Measurements from ENCODE around the gene MFGE8.

The MFGE8 gene

DNA sequence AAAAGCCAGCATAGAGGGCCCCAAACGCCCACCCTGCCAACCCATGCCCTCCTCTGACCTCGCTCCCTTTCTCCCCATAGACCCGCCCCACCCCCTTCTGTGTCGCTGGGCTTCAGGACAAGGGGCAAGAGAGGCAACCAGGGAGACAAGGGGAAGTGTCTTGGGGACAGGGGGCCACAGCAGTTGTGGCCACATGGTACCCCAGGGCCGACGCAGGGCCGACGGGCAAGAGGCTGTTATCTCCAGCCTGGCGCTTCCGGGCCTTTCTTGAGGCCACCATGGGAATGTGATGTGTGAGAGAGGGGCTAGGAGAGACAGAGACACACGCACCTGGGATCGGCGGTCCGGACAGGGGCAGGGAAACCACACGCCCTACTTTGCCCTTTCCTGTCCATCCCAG is 14.4 kb downstream of the MFGE8 start:
- no peak for DNase-seq (ENCODE audit: low spot score)

- DNase-seq (ENCODE audit: low spot score), result no peak
Measured at GRCh38 chr15:88897456-88898194, 15.6 kb downstream of the MFGE8 start.

DNA sequence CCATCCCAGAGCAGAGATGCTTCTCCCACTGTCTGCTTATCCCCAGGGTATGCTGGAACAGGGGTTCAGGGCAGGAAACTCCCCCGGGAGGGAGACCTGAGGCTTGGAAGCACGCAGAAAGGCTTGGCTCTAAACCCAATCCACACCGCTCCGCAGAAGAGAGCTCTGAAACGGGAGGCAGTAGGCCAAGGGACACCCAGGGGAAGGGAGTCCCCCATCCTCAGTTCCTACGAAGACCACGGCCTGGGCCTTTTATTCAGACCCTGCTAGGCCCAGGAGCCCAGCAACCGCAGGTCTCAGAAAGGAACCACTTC is 16.1 kb downstream of the MFGE8 start:
- no peak for DNase-seq (ENCODE audit: low spot score)

- DNase-seq (ENCODE audit: low spot score), result peak; percentile 62
Measured at GRCh38 chr15:88896333-88897033, 16.7 kb downstream of the MFGE8 start.

- peak; percentile 64 for DNase-seq (ENCODE audit: low spot score)
Measured at GRCh38 chr15:88894819-88895767, 18.1 kb downstream of the MFGE8 start, which contains the start of gene HAPLN3. Gene HAPLN3, minus strand, starts transcription at chr15:88895544. Its CDS starts 8,246 bp downstream, at chr15:88887298.

- peak; percentile 84 for DNase-seq (ENCODE audit: low spot score)
Measured at GRCh38 chr15:88894348-88894818, 18.8 kb downstream of the MFGE8 start.

GRCh38 chr15:88891540-88892254 is 21.5 kb downstream of the MFGE8 start:
- DNase-seq (ENCODE audit: low spot score), result no peak

DNA sequence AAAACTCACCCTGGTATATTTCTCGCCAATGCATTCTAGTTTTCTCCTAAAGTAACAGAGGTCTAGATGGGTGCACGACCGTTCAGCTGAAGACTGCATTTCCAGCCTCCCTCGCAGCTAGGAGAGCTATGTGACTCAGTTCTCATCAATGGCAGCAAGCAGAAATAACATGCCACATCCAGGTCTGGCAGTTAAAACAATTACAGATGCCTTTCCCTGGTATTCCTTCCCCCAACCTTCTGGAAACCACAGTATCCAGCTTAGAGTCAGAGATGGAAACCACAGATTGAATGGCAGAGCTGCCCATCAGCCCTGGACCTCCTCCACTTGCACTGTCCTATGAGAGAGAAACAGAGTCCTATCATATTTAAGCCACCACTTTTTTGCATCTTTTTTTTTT is 22.7 kb downstream of the MFGE8 start:
- no peak for DNase-seq (ENCODE audit: low spot score)

DNA sequence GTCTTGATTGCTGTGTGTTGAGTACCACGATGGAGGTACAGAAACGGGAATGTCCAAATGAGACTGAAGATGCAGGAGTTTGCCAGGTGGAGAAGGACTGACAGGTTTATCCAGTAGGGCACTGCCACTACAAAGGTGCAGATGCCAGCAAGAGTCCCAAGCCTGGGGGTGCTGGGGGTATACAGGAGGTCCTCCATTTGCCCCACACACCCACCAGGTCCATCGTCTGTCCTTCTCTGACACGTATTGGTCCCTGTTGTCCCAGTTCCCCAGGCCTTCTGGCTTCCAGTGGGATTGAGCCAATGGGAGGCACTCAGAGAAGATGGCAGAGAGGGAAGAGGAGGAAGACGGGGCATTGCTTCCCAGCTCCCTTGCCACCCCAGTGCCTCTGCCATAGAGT is 24.5 kb downstream of the MFGE8 start:
- no peak for DNase-seq (ENCODE audit: low spot score)

DNA sequence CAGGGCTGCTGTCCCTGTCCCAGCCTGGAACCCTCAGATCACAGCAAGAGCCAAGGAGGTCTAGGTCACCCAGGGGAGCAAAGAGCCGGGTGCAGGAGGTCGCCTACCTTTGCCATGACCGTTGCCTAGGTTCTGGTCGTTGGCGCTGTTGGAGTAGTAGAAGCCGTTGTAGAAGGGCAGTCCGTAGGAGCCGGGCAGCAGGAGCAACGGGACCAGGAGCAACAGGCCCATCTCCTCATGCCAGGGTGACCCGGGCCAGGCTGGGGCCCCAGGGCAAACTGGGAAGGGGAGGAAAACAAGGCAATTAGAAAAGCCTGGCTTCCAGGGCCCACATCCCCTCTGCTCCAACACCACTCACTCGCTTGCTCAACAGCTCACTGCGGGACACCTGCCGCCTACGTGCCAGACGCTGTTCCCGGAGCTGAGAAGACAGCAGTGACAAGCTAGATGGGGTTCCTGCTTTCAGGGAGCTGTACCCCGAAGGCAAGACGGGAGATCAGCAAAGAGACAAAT is 26.1 kb downstream of the MFGE8 start:
- DNase-seq (ENCODE audit: low spot score), result no peak

GRCh38 chr15:88882785-88883184 is 30.4 kb downstream of the MFGE8 start:
- DNase-seq (ENCODE audit: low spot score), result no peak

GRCh38 chr15:88881775-88882174 is 31.4 kb downstream of the MFGE8 start:
- DNase-seq (ENCODE audit: low spot score), result no peak

- DNase-seq (ENCODE audit: low spot score), result no peak
Measured at GRCh38 chr15:88880944-88881740, 32.0 kb downstream of the MFGE8 start.

DNA sequence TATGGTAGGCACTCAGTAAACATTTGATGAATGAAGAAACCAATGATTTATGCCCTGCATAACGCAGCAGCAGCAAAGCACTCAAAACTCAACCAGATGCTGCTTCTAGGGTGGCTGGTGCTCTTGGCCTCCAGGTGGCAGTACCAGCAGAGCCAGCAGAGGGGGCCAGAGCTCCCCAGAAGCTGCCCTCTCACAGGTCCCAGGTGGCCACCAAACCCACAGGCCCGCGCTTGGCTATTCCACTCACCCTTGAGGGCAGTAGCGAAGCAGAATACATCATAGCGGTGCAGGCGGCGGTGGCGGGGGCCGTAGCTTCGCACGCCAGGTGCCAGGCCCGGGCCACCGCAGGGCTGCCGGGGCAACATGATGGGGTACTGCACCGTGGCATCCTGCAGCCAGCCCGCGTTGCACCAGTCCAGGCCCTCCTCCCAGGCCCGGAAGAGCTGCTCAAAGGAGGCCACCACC is 34.4 kb downstream of the MFGE8 start:
- DNase-seq (ENCODE audit: low spot score), result peak; percentile 83

- DNase-seq (ENCODE audit: low spot score), result no peak
Measured at GRCh38 chr15:88877906-88878305, 35.3 kb downstream of the MFGE8 start.

GRCh38 chr15:88877415-88877814 is 35.8 kb downstream of the MFGE8 start:
- DNase-seq (ENCODE audit: low spot score), result no peak

DNA sequence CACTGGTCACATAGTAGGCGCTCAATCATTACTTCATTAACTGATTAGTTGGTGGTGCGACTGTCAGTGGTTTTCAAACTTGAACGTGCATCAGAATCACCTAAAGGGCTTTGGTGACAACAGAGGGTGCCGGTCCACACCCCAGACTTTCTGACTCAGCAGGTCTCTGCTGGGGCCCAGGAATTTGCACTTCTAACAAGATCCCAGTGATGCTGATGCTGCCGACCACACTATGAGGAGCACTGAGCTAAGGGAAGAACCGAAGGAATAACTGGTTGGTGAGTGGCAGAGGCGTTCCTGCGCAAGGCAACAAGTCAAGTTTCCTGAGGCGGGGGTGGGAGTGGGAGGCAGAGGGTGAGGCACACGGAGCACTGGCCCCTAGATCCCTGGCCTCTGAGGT is 36.6 kb downstream of the MFGE8 start:
- no peak for DNase-seq (ENCODE audit: low spot score)

- no peak for DNase-seq (ENCODE audit: low spot score)
Measured at GRCh38 chr15:88874684-88875083, 38.5 kb downstream of the MFGE8 start.

GRCh38 chr15:88874275-88874674 is 38.9 kb downstream of the MFGE8 start:
- DNase-seq (ENCODE audit: low spot score), result no peak

- no peak for DNase-seq (ENCODE audit: low spot score)
Measured at GRCh38 chr15:88873786-88874185, 39.4 kb downstream of the MFGE8 start.

DNA sequence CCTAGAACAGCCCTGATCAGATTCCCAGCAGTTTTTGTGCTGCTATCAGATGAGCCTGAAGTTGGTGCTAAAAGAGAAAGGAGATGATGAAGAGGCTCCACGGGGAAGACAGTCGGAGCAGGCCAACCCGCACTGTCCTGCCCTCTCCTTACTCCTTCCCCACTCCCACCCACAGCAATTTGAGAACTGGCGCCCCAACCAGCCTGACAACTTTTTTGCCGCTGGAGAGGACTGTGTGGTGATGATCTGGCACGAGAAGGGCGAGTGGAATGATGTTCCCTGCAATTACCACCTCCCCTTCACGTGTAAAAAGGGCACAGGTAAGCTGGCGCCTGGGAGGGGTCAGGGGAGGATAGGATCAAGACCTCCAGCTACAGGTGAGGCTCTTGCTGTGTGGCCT is 40.5 kb downstream of the MFGE8 start:
- DNase-seq (ENCODE audit: low spot score), result no peak
